GM12874 (cell line): Measurements from ENCODE around the gene CELF2.

Experiments
- CTCF ChIP-seq: IDR thresholded peaks from 2 replicates; pipeline ENCODE4 v1.5.1; 2011; ENCODE audit warnings: low read depth, mild to moderate bottlenecking, control low read depth, low read length, moderate library complexity; ENCODE audit not compliant: insufficient read depth

Gene CELF2

DNA sequence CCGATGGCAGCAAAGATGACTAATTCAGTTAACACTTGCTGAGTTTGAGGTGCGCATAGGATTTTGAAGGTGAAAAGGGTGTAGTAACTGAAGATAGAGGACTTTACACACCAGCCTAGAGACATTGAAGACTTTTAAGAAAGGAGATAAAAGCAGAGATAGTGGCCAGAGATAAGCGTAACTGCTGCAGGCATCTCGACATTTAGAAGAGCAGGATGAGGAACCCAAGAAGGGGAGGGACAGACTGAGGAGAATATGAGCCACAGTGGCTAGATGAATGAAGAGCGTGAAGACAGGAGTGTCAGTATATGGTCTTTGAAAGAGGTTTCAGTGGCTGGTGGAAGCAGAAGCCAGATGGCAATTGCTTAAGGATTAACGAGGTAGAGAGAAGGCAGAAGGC, 71.6 kb downstream of the CELF2 start:
- TF ChIP-seq CTCF = no peak

GRCh38 chr10:11091517-11092102, 73.9 kb downstream of the CELF2 start:
- no peak for TF ChIP-seq CTCF

- no peak for TF ChIP-seq CTCF
Measured at GRCh38 chr10:11093771-11094736, 76.4 kb downstream of the CELF2 start.

DNA sequence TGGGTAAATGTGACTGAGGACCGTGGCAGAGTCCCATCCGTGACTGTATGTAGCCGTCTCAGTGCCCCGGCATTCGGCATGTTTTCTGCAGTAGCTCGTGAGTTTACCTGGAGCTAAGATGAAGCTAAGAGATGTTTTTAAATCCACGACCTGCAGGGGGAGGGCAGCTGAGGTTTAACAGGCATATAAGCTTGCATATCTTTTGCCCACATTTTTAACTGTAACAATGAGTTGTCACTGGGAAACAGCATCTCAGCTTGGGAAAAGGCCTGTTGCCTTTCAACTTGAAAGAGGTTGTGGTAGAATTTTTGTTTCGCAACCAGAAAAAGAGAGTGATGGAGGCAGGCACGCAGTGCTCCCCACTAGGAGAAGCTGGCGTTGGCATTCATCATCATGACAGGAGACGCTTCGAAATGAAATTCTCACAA, 77.7 kb downstream of the CELF2 start:
- TF ChIP-seq CTCF = no peak

DNA sequence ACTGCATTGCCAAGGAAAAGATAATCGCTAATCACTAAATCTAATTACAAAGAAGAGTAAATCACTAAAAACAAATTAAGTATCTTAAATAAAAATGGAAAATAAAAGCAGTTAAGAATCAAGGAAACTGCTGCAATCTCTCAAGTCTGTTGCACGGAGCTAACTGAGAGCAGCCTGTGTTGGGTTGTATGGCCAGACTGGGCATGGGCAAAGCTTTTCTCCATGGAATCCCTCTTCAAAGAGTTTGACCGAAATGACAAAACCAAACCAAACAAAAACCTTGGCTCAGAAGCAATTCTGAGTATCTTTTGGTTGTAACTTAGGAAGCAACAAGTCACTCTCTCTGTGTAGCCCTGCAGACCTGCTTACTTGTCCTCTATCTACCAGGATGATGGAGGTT, 78.8 kb downstream of the CELF2 start:
- TF ChIP-seq CTCF = no peak

DNA sequence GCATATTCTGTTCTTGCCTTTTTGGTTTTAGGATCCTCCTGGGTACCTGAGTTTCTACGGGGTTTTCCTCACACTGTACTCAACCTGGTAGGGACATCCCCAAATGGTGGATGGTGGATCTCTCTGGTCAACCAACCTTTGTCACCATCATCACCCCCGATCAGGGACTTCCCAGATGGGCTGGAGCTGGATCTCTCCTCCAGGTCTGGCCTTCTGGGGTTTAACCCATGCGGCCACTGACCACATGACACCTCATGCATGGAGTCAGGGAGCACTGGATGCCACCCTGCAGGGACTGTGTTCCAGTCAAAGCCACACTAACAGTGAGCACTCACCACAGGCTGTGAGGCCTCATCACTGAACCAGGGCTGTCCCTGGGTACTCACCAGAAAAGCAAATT, 80.0 kb downstream of the CELF2 start:
- TF ChIP-seq CTCF = no peak

DNA sequence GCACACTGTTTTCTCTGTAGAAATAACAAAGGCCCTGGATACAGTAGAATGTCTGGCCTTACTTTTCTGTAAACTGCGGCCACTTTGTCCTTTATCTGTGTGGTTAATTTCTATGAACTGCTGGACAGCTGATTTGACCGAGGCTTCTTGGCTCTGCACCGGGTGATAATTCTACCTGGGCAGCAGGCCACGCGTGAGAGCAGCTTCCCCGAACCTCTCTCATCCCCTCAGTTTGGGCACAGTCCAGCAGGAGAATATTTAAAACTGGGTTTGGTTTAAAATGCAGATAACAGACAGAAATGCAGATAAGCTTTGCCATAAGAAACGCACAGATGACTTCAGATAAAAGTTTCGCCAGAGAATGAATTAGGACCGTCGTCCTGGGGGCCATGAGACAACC, 81.0 kb downstream of the CELF2 start:
- TF ChIP-seq CTCF = no peak
